H1 (cell line): Measurements from ENCODE around the gene PPFIA4. TPM values are rescaled to one million over a fixed set of nuclear protein-coding genes. Genes with fewer than 3 reads are reported as not detected.

ENCODE experiments used
- CTCF ChIA-PET: fragments of 300-600 bp; sonication (Branson Sonifier 250); formaldehyde crosslinking; loops from one replicate; lab custom pipeline; 2021; ENCODE audit not compliant: partially characterized antibody; lab: Charles Lee
- POLR2A ChIA-PET: fragments of 300-600 bp; sonication (Branson Sonifier 250); formaldehyde crosslinking; loops from one replicate; lab custom pipeline; 2021; ENCODE audit warnings: inconsistent platforms; ENCODE audit not compliant: partially characterized antibody; lab: Charles Lee
- DNase-seq, 2 experiments: peaks; one replicate each; pipeline versions ENCODE4 v3.0.0 to v3.0.0-alpha.2; 2010 to 2022; ENCODE audit warnings: low spot score in 2 of 2, low read depth in 1 of 2, mixed read lengths in 1 of 2
- FAIRE-seq: peaks from 2 replicates; lab custom pipeline; 2011; peaks lifted over from hg19 to GRCh38; lab: Jason Lieb, UNC
- H2AFZ ChIP-seq: 2 replicates; pipeline ENCODE4 v1.8.1; 2012; ENCODE audit warnings: low read length, inconsistent platforms
- H2AK5ac ChIP-seq: 2 replicates; pipeline ENCODE4 v1.6.1; 2013; ENCODE audit warnings: low read depth, low read length
- H2BK120ac ChIP-seq: replicated peaks from 2 replicates; pipeline ENCODE3; 2013; ENCODE audit warnings: low read depth, low read length, inconsistent platforms
- H2BK12ac ChIP-seq: 2 replicates; pipeline ENCODE4 v1.6.1; 2013; ENCODE audit warnings: low read depth, low read length
- H2BK15ac ChIP-seq: 2 replicates; pipeline ENCODE4 v1.6.1; 2013; ENCODE audit warnings: low read length
- H2BK20ac ChIP-seq: 2 replicates; pipeline ENCODE4 v1.6.1; 2013; ENCODE audit warnings: low read length
- H2BK5ac ChIP-seq: 2 replicates; pipeline ENCODE4 v1.6.1; 2013; ENCODE audit warnings: low read depth, low read length
- H3K14ac ChIP-seq: 2 replicates; pipeline ENCODE4 v1.6.1; 2013; ENCODE audit warnings: inconsistent platforms; ENCODE audit not compliant: insufficient read length
- H3K18ac ChIP-seq: 2 replicates; pipeline ENCODE4 v1.6.1; 2013; ENCODE audit warnings: low read length; ENCODE audit errors: extremely low read depth
- H3K23ac ChIP-seq: 2 replicates; pipeline ENCODE4 v1.6.1; 2013; ENCODE audit warnings: inconsistent platforms; ENCODE audit not compliant: insufficient read length
- H3K23me2 ChIP-seq: 2 replicates; pipeline ENCODE4 v1.6.1; 2013; ENCODE audit warnings: low read depth, low read length
- H3K27ac ChIP-seq: 2 replicates; pipeline ENCODE4 v1.6.1; 2011; ENCODE audit warnings: low read depth, low read length, inconsistent platforms
- H3K27me3 ChIP-seq, 4 experiments: replicated peaks in 1 of 4; 1 replicate in 1 of 4; 2 replicates in 3 of 4; pipeline versions ENCODE4 v1.6.1 to v1.8.1; 2011 to 2013; ENCODE audit warnings: low read length in 3 of 4, mild to moderate bottlenecking in 3 of 4, inconsistent platforms in 2 of 4, mixed read lengths in 2 of 4, moderate library complexity in 1 of 4; ENCODE audit not compliant: control insufficient read depth in 3 of 4, insufficient read depth in 3 of 4; ENCODE audit errors: extremely low read depth in 1 of 4
- H3K36me3 ChIP-seq, 4 experiments: 2 replicates each; pipeline versions ENCODE4 v1.6.1 to v1.8.1; 2011 to 2013; ENCODE audit warnings: mild to moderate bottlenecking in 4 of 4, low read length in 3 of 4, moderate library complexity in 2 of 4, control low read depth in 1 of 4, inconsistent platforms in 1 of 4; ENCODE audit not compliant: insufficient read depth in 4 of 4, control insufficient read depth in 2 of 4
- H3K4ac ChIP-seq: replicated peaks from 2 replicates; pipeline ENCODE3; 2013; ENCODE audit warnings: low read length, low read depth, mixed read lengths, inconsistent platforms; ENCODE audit not compliant: insufficient read length
- H3K4me1 ChIP-seq, 4 experiments: replicated peaks in 1 of 4; 1 replicate in 1 of 4; 2 replicates in 3 of 4; pipeline versions ENCODE4 v1.6.1 to v1.8.1; 2011 to 2013; ENCODE audit warnings: low read length in 3 of 4, inconsistent platforms in 2 of 4, mixed read lengths in 1 of 4; ENCODE audit not compliant: insufficient read depth in 4 of 4, control insufficient read depth in 3 of 4
- H3K4me2 ChIP-seq, 2 experiments: 2 replicates each; pipeline versions ENCODE4 v1.6.1 to v1.8.1; 2011 to 2013; ENCODE audit warnings: low read depth in 2 of 2, low read length in 2 of 2, control low read depth in 1 of 2, inconsistent platforms in 1 of 2, mild to moderate bottlenecking in 1 of 2; ENCODE audit not compliant: insufficient read depth in 1 of 2
- H3K4me3 ChIP-seq, 4 experiments: fragments of 200-600, 300-600 bp in 1 of 4; sonication (generic), shearing (Covaris generic), sonication (Bioruptor Twin) in 1 of 4; 2 replicates each; pipeline versions ENCODE4 v1.5.1 to v1.8.1; 2011 to 2016; ENCODE audit warnings: low read length in 4 of 4, low read depth in 3 of 4, control low read depth in 2 of 4, inconsistent platforms in 2 of 4, mild to moderate bottlenecking in 2 of 4, mixed read lengths in 1 of 4, moderate library complexity in 1 of 4; ENCODE audit not compliant: insufficient read depth in 2 of 4; ENCODE audit errors: extremely low read depth in 1 of 4
- H3K56ac ChIP-seq: replicated peaks from 2 replicates; pipeline ENCODE3; 2013; ENCODE audit warnings: low read depth, mild to moderate bottlenecking, mixed read lengths, low read length, inconsistent platforms; ENCODE audit not compliant: insufficient read length
- H3K79me1 ChIP-seq: 2 replicates; pipeline ENCODE4 v1.6.1; 2013; ENCODE audit warnings: low read depth, low read length, control low read depth
- H3K79me2 ChIP-seq, 2 experiments: 2 replicates each; pipeline versions ENCODE4 v1.6.1 to v1.8.1; 2012 to 2013; ENCODE audit warnings: low read length in 2 of 2, mild to moderate bottlenecking in 2 of 2, inconsistent platforms in 1 of 2; ENCODE audit not compliant: insufficient read depth in 2 of 2, control insufficient read depth in 1 of 2
- H3K9ac ChIP-seq, 4 experiments: replicated peaks in 1 of 4; 1 replicate in 1 of 4; 2 replicates in 3 of 4; pipeline versions ENCODE4 v1.6.1 to v1.8.1; 2011 to 2013; ENCODE audit warnings: low read depth in 3 of 4, low read length in 3 of 4, control low read depth in 2 of 4, mild to moderate bottlenecking in 2 of 4, moderate library complexity in 2 of 4, inconsistent platforms in 1 of 4; ENCODE audit errors: extremely low read depth in 1 of 4
- H3K9me3 ChIP-seq, 2 experiments: 2 replicates each; pipeline versions ENCODE4 v1.6.1 to v1.8.1; 2012 to 2013; ENCODE audit warnings: mild to moderate bottlenecking in 2 of 2, moderate library complexity in 2 of 2, control low read depth in 1 of 2, inconsistent platforms in 1 of 2, low read depth in 1 of 2, low read length in 1 of 2, mixed read lengths in 1 of 2; ENCODE audit not compliant: insufficient read depth in 2 of 2
- H4K20me1 ChIP-seq, 2 experiments: replicated peaks in 1 of 2; 2 replicates each; pipeline versions ENCODE3 to v1.8.1; 2011 to 2013; ENCODE audit warnings: inconsistent platforms in 2 of 2, low read length in 2 of 2, mild to moderate bottlenecking in 1 of 2; ENCODE audit not compliant: insufficient read depth in 2 of 2, control insufficient read depth in 1 of 2
- H4K5ac ChIP-seq: 2 replicates; pipeline ENCODE4 v1.6.1; 2013; ENCODE audit warnings: low read length, low read depth, mixed read lengths, inconsistent platforms; ENCODE audit not compliant: insufficient read length
- H4K8ac ChIP-seq: 2 replicates; pipeline ENCODE4 v1.8.0; 2013; ENCODE audit warnings: mild to moderate bottlenecking, moderate library complexity, low read length, inconsistent platforms; ENCODE audit not compliant: insufficient read depth; ENCODE audit errors: extremely low read depth
- H4K91ac ChIP-seq: replicated peaks from 2 replicates; pipeline ENCODE3; 2013; ENCODE audit warnings: low read length, mixed read lengths, inconsistent platforms; ENCODE audit not compliant: insufficient read length
- SUZ12 ChIP-seq: fragments of 200-600 bp; sonication (generic); IDR thresholded peaks from 2 replicates; pipeline ENCODE4 v1.6.1; 2012; ENCODE audit warnings: mild to moderate bottlenecking, inconsistent platforms, low read length, moderate library complexity, mixed read lengths
- TEAD4 ChIP-seq: IDR thresholded peaks from 2 replicates; pipeline ENCODE4 v1.6.1; 2012; ENCODE audit warnings: low read depth, low read length, inconsistent platforms, mixed read lengths
- WGBS, 2 experiments: shearing (Covaris generic) in 1 of 2; methylation state at CpG; one replicate each; pipeline versions ENCODE4 v1.1.6 to v1.1.7; 2013 to 2015; ENCODE audit warnings: low lambda C conversion rate in 2 of 2, mixed read lengths in 2 of 2, inconsistent platforms in 1 of 2, low coverage in 1 of 2, missing lambda C conversion rate in 1 of 2; ENCODE audit not compliant: insufficient replicate concordance in 2 of 2, insufficient coverage in 1 of 2, insufficient read length in 1 of 2; ENCODE audit errors: extremely low coverage in 1 of 2, missing lambda C conversion rate in 1 of 2; 5-methylcytosine and 5-hydroxymethylcytosine counted together
- polyA plus RNA-seq, 7 experiments: library from polyadenylated mRNA; depleted of rRNA in 3 of 7; stranded (reverse) in 5 of 7; unstranded in 2 of 7; fragments of >200 nt in 5 of 7; fragments of 200-250 nt in 2 of 7; gene quantifications; 1 replicate in 5 of 7; 2 replicates in 1 of 7; 4 replicates in 1 of 7; pipeline versions ENCODE4 v1.2.1 to v1.2.3, GENCODE V29; 2011 to 2013; ENCODE audit warnings: missing spikeins in 2 of 7, mixed read lengths in 2 of 7
- total RNA-seq: library from RNA; stranded (reverse); fragmentation: NEBNext Ultra II Directional; extraction: Animal tissue kit (Norgen Biotek cat#: 25700); gene quantifications from 2 replicates; pipeline ENCODE4 v1.2.1, GENCODE V29; 2021

Gene PPFIA4
- total and polyA plus RNA-seq, 2 of the 8 experiments (the other 6 are each of a cell fraction or from before 2014, with no cell fraction given), result 9.0 to 9.9 TPM

GRCh38 chr1:203098914-203099520 is 72.7 kb downstream of the PPFIA4 start:
- no peaks in the 10 kb centered on the region for H3K79me1 ChIP-seq
- no peak overlapping the region for H3K4ac ChIP-seq
- H2BK5ac ChIP-seq, result no peak overlapping the region
- H3K9me3 ChIP-seq, result peaks cover 3 to 16% of the 10 kb centered on the region in 2 experiments; a peak in 2 of 4 replicates
- no peaks in the 10 kb centered on the region for H3K4me1 ChIP-seq
- H2AFZ ChIP-seq, result no peak overlapping the region
- no peak overlapping the region for H3K23ac ChIP-seq
- no peak overlapping the region for H2BK20ac ChIP-seq
- H3K23me2 ChIP-seq, result no peaks in the 10 kb centered on the region
- no peaks in the 10 kb centered on the region for H3K36me3 ChIP-seq
- H3K4me2 ChIP-seq, result no peak overlapping the region
- no peak overlapping the region for H4K5ac ChIP-seq
- no peak overlapping the region for H3K27ac ChIP-seq
- no peak overlapping the region for H3K56ac ChIP-seq
- H3K14ac ChIP-seq, result no peak overlapping the region
- H4K91ac ChIP-seq, result no peak overlapping the region
- H2BK12ac ChIP-seq, result no peak overlapping the region
- no peak for DNase-seq
- H2BK120ac ChIP-seq, result no peak overlapping the region
- H3K79me2 ChIP-seq, result no peaks in the 10 kb centered on the region
- POLR2A ChIA-PET, result no interaction called here
- no peak overlapping the region; the same call in 1 of the 2 replicates for H4K8ac ChIP-seq
- no peak overlapping the region for H3K9ac ChIP-seq
- TF ChIP-seq SUZ12, result 0 out of 2 replicates have a peak, but pooled peaks have one; percentile 4
- TF ChIP-seq TEAD4, result no peak
- TF ChIP-seq, all 59 proteins: peak for 1
- FAIRE-seq, result no peak
- H4K20me1 ChIP-seq, result no peaks in the 10 kb centered on the region
- H3K4me3 ChIP-seq, result no peak overlapping the region
- WGBS, 2 experiments, result 88% methylated on average over 8 of the region's 8 CpGs; no CpG with 5 or more reads in 1 of the 2 experiments
- CTCF ChIA-PET, result interaction anchor here (0.6 to 8.3 kb wide), 11 partner anchors 9 to 128 kb away, joined by 3 to 89 read pairs (median 5); partner anchors contain the start of gene MYOG
- no peak overlapping the region for H2BK15ac ChIP-seq
- no peak overlapping the region for H2AK5ac ChIP-seq
- peaks cover 0 to 4% (median 0%) of the 10 kb centered on the region in 4 experiments; a peak in 1 of 7 replicates for H3K27me3 ChIP-seq
- H3K18ac ChIP-seq, result no peak overlapping the region
